Activated CD4-positive, alpha-beta T cell treated with anti-CD3 and anti-CD28 coated beads, Interleukin-2, amount 10 ng/mL, durations not matched to agents 24 days and 14 days (primary cell): ENCODE results near the gene BAHD1. TPM values are rescaled to one million over a fixed set of nuclear protein-coding genes. Genes with fewer than 3 reads are reported as not detected.

ENCODE experiments used
- DNase-seq: peaks from one replicate; pipeline ENCODE4 v3.0.0; 2022
- H3K27ac Mint-ChIP-seq: one replicate; pipeline ENCODE4 v1.8.0; 2022; ENCODE audit warnings: mild to moderate bottlenecking, mixed read lengths
- H3K27me3 Mint-ChIP-seq: one replicate; pipeline ENCODE4 v1.8.0; 2022; ENCODE audit warnings: mixed read lengths
- H3K36me3 Mint-ChIP-seq: one replicate; pipeline ENCODE4 v1.8.0; 2022; ENCODE audit warnings: low read depth, mild to moderate bottlenecking, mixed read lengths
- H3K4me1 Mint-ChIP-seq: one replicate; pipeline ENCODE4 v1.8.0; 2021; ENCODE audit warnings: mixed read lengths
- H3K4me3 Mint-ChIP-seq: one replicate; pipeline ENCODE4 v1.8.0; 2022; ENCODE audit warnings: mild to moderate bottlenecking, moderate library complexity, mixed read lengths
- H3K9me3 Mint-ChIP-seq: one replicate; pipeline ENCODE4 v1.8.0; 2021; ENCODE audit warnings: mixed read lengths
- intact Hi-C: fragments of 100-400 bp; cut with micrococcal nuclease; formaldehyde crosslinking; loops from one replicate; pipeline ENCODE4 v1.15.1; 2023
- total RNA-seq: library from RNA; stranded (reverse); gene quantifications from 2 replicates; pipeline ENCODE4 v1.2.3, GENCODE V29; 2022

The BAHD1 gene
- total RNA-seq, 1 donor from 2014 or later = 23.9 TPM

GRCh38 chr15:40414816-40415215 is 25.9 kb upstream of the BAHD1 start:
- intact Hi-C loops = no loop called here
- no peak for DNase-seq
- no peak overlapping the region for H3K27ac Mint-ChIP-seq
- peaks cover 37% of the 10 kb centered on the region for H3K36me3 Mint-ChIP-seq
- no peak overlapping the region for H3K4me3 Mint-ChIP-seq
- H3K9me3 Mint-ChIP-seq = no peaks in the 10 kb centered on the region
- H3K4me1 Mint-ChIP-seq = peaks cover 4% of the 10 kb centered on the region
- no peaks in the 10 kb centered on the region for H3K27me3 Mint-ChIP-seq

GRCh38 chr15:40415226-40415625 is 25.5 kb upstream of the BAHD1 start:
- Mint-ChIP-seq H3K36me3 (peaks cover 35% of the 10 kb centered on the region), H3K4me1 (peaks cover 2% of the 10 kb centered on the region), H3K27ac (no peak overlapping the region), H3K4me3 (no peak overlapping the region), H3K9me3 (no peaks in the 10 kb centered on the region), H3K27me3 (no peaks in the 10 kb centered on the region)
- intact Hi-C loops = no loop called here
- no peak for DNase-seq

GRCh38 chr15:40416056-40416455 is 24.7 kb upstream of the BAHD1 start:
- no peak for DNase-seq
- Mint-ChIP-seq H3K27me3 (no peaks in the 10 kb centered on the region), H3K36me3 (peaks cover 26% of the 10 kb centered on the region), H3K4me3 (no peak overlapping the region), H3K4me1 (peaks cover under 1% of the 10 kb centered on the region), H3K27ac (no peak overlapping the region), H3K9me3 (no peaks in the 10 kb centered on the region)
- intact Hi-C loops = no loop called here

GRCh38 chr15:40418126-40418525 is 22.6 kb upstream of the BAHD1 start:
- Mint-ChIP-seq H3K4me1 (no peaks in the 10 kb centered on the region), H3K9me3 (no peaks in the 10 kb centered on the region), H3K27ac (no peak overlapping the region), H3K36me3 (peaks cover 13% of the 10 kb centered on the region), H3K4me3 (no peak overlapping the region), H3K27me3 (no peaks in the 10 kb centered on the region)
- intact Hi-C loops = no loop called here
- no peak for DNase-seq

- peaks cover 9% of the 10 kb centered on the region for H3K36me3 Mint-ChIP-seq
- intact Hi-C loops = loop anchor here (5.0 kb wide), 2 partner anchors 53 to 98 kb away; partner anchors contain the start of gene INAFM2
- no peak for DNase-seq
- no peaks in the 10 kb centered on the region for H3K4me1 Mint-ChIP-seq
- no peaks in the 10 kb centered on the region for H3K9me3 Mint-ChIP-seq
- no peak overlapping the region for H3K4me3 Mint-ChIP-seq
- H3K27ac Mint-ChIP-seq = no peak overlapping the region
- no peaks in the 10 kb centered on the region for H3K27me3 Mint-ChIP-seq
These were observed 20.6 kb upstream of the BAHD1 start for GRCh38 chr15:40420071-40420713.

GRCh38 chr15:40420793-40421192 is 20.0 kb upstream of the BAHD1 start:
- intact Hi-C loops = loop anchor here (5.0 kb wide), 2 partner anchors 53 to 98 kb away; partner anchors contain the start of gene INAFM2
- no peaks in the 10 kb centered on the region for H3K27me3 Mint-ChIP-seq
- H3K4me1 Mint-ChIP-seq = no peaks in the 10 kb centered on the region
- no peaks in the 10 kb centered on the region for H3K9me3 Mint-ChIP-seq
- no peak overlapping the region for H3K4me3 Mint-ChIP-seq
- H3K27ac Mint-ChIP-seq = no peak overlapping the region
- DNase-seq = no peak
- peaks cover 4% of the 10 kb centered on the region for H3K36me3 Mint-ChIP-seq

- intact Hi-C loops = loop anchor here (1.0 to 5.0 kb wide), 3 partner anchors 54 to 99 kb away; partner anchors contain the start of gene INAFM2
- H3K27ac Mint-ChIP-seq = no peak overlapping the region
- no peaks in the 10 kb centered on the region for H3K4me1 Mint-ChIP-seq
- peak; percentile 96 for DNase-seq
- no peaks in the 10 kb centered on the region for H3K9me3 Mint-ChIP-seq
- H3K36me3 Mint-ChIP-seq = peaks cover 2% of the 10 kb centered on the region
- no peak overlapping the region for H3K4me3 Mint-ChIP-seq
- no peaks in the 10 kb centered on the region for H3K27me3 Mint-ChIP-seq
These were observed 19.3 kb upstream of the BAHD1 start for GRCh38 chr15:40421246-40422157.

- H3K36me3 Mint-ChIP-seq = no peaks in the 10 kb centered on the region
- no peak for DNase-seq
- intact Hi-C loops = loop anchor here (5.0 kb wide), 2 partner anchors 57 to 102 kb away; partner anchors contain the start of gene INAFM2
- H3K27ac Mint-ChIP-seq = no peak overlapping the region
- H3K27me3 Mint-ChIP-seq = no peaks in the 10 kb centered on the region
- H3K4me3 Mint-ChIP-seq = no peak overlapping the region
- no peaks in the 10 kb centered on the region for H3K9me3 Mint-ChIP-seq
- H3K4me1 Mint-ChIP-seq = no peaks in the 10 kb centered on the region
These were observed 16.2 kb upstream of the BAHD1 start for GRCh38 chr15:40424483-40425115.

- intact Hi-C loops = no loop called here
- Mint-ChIP-seq H3K4me1 (no peaks in the 10 kb centered on the region), H3K36me3 (no peaks in the 10 kb centered on the region), H3K9me3 (no peaks in the 10 kb centered on the region), H3K4me3 (no peak overlapping the region), H3K27ac (no peak overlapping the region), H3K27me3 (no peaks in the 10 kb centered on the region)
- no peak for DNase-seq
These were observed 15.1 kb upstream of the BAHD1 start for GRCh38 chr15:40425681-40426080.

GRCh38 chr15:40427188-40427587 is 13.6 kb upstream of the BAHD1 start:
- intact Hi-C loops = no loop called here
- Mint-ChIP-seq H3K4me1 (no peaks in the 10 kb centered on the region), H3K4me3 (no peak overlapping the region), H3K36me3 (no peaks in the 10 kb centered on the region), H3K27me3 (peaks cover under 1% of the 10 kb centered on the region), H3K9me3 (no peaks in the 10 kb centered on the region), H3K27ac (no peak overlapping the region)
- no peak for DNase-seq

- H3K9me3 Mint-ChIP-seq = no peaks in the 10 kb centered on the region
- no peak for DNase-seq
- H3K4me3 Mint-ChIP-seq = no peak overlapping the region
- no peaks in the 10 kb centered on the region for H3K4me1 Mint-ChIP-seq
- H3K27ac Mint-ChIP-seq = no peak overlapping the region
- H3K36me3 Mint-ChIP-seq = no peaks in the 10 kb centered on the region
- H3K27me3 Mint-ChIP-seq = peaks cover 6% of the 10 kb centered on the region
- intact Hi-C loops = no loop called here
These were observed 12.6 kb upstream of the BAHD1 start for GRCh38 chr15:40428185-40428584.

GRCh38 chr15:40429068-40429710 is 11.6 kb upstream of the BAHD1 start:
- no peak overlapping the region for H3K4me3 Mint-ChIP-seq
- H3K36me3 Mint-ChIP-seq = no peaks in the 10 kb centered on the region
- no peak overlapping the region for H3K27ac Mint-ChIP-seq
- no peaks in the 10 kb centered on the region for H3K4me1 Mint-ChIP-seq
- intact Hi-C loops = no loop called here
- no peaks in the 10 kb centered on the region for H3K9me3 Mint-ChIP-seq
- peaks cover 9% of the 10 kb centered on the region for H3K27me3 Mint-ChIP-seq
- DNase-seq = no peak

- no peak overlapping the region for H3K27ac Mint-ChIP-seq
- no peak overlapping the region for H3K4me3 Mint-ChIP-seq
- no peaks in the 10 kb centered on the region for H3K9me3 Mint-ChIP-seq
- no peak for DNase-seq
- peaks cover 21% of the 10 kb centered on the region for H3K27me3 Mint-ChIP-seq
- no peaks in the 10 kb centered on the region for H3K4me1 Mint-ChIP-seq
- no peaks in the 10 kb centered on the region for H3K36me3 Mint-ChIP-seq
- intact Hi-C loops = no loop called here
These were observed 10.4 kb upstream of the BAHD1 start for GRCh38 chr15:40430271-40430805.
